ENCODE data around the gene TEX29.

Gene TEX29

DNA sequence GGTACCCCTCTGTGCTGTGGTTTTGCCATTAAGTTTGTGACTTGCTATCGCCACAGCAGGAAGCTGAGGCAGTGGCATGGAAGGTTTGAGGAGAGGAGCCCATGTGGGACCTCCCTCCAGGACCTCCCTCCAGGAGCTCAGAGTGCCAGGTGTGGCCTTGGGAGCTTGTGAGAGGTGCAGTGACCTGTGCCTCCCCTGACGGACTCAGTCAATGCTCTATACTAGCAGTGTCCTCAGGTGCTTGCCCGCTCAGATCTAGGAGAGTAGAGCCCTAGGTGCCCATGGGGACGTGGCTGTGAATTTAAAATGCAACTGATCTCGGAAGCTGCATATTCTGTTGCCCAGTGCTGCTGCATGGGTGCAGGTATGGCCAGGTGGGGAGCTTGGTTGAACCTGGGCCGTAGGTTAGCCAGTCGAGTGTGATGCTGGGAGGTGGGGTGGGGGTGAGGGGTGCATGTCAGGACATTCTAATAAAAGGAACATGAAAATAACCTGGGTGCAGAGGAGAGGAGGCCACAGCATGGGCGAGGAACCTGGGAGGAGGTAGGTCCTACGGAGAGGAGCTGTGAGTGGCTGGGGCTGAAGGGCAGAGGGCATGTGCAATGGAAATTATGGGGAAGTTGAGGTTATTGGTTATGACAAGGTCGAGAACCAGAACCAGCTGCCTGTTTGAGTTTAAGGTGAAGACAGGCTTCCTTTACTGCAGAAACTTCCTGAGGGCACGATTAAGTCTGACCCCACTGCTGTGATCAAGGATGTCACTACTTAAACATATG, 41.6 kb downstream of the TEX29 start:
- TF ChIP-seq, protein P1, sequence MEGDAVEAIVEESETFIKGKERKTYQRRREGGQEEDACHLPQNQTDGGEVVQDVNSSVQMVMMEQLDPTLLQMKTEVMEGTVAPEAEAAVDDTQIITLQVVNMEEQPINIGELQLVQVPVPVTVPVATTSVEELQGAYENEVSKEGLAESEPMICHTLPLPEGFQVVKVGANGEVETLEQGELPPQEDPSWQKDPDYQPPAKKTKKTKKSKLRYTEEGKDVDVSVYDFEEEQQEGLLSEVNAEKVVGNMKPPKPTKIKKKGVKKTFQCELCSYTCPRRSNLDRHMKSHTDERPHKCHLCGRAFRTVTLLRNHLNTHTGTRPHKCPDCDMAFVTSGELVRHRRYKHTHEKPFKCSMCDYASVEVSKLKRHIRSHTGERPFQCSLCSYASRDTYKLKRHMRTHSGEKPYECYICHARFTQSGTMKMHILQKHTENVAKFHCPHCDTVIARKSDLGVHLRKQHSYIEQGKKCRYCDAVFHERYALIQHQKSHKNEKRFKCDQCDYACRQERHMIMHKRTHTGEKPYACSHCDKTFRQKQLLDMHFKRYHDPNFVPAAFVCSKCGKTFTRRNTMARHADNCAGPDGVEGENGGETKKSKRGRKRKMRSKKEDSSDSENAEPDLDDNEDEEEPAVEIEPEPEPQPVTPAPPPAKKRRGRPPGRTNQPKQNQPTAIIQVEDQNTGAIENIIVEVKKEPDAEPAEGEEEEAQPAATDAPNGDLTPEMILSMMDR (IDR thresholded peaks at IDR 0.05; ENCODE audit: low read depth, low read length), result no peak
- H3K4me3 ChIP-seq (ENCODE audit: low read depth, low read length), result no peak overlapping the region

DNA sequence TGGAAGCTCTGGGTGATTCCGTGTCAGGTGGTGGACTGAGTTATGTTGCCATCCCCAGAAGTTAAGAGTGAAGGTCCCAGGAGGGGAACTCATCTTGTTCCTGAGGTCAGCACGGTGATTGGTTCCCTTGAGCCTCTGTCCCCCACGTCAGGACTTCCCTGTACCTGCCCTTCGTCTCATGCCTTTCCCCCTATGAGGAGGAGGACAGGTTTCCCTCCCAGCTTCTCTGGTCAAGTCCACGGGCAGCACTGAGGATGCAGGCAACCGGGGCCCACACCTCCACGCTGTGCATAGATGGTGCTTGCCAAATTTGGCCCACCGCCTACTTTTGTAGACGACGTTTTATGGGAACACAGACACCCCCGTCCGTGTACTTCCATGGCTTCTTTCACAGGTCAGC, 42.7 kb downstream of the TEX29 start:
- no peak overlapping the region for H3K4me3 ChIP-seq (ENCODE audit: low read depth, low read length)
- TF ChIP-seq, protein P1 (IDR thresholded peaks at IDR 0.05; ENCODE audit: low read depth, low read length), result no peak

DNA sequence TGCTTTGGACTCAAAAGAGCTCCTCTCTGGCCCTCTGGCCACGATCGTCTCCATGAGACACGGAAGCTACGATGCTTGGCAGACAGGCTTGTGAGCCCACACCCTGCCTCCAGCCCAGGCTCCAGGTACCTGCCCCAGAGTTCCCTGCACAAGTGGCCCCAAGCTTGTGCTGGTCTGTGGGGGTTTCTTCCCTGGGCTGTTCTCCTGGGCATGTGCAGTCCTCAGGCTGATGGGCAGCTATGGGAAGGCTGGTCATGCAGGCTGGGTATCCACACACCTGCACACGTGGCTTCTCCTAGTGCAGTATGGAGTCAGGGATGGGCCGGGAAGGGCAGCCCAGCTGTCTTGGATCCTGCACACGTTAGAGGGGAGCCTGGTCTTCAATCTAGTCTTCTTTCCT, 43.1 kb downstream of the TEX29 start:
- TF ChIP-seq, protein P1 (IDR thresholded peaks at IDR 0.05; ENCODE audit: low read depth, low read length), result no peak
- no peak overlapping the region for H3K4me3 ChIP-seq (ENCODE audit: low read depth, low read length)

DNA sequence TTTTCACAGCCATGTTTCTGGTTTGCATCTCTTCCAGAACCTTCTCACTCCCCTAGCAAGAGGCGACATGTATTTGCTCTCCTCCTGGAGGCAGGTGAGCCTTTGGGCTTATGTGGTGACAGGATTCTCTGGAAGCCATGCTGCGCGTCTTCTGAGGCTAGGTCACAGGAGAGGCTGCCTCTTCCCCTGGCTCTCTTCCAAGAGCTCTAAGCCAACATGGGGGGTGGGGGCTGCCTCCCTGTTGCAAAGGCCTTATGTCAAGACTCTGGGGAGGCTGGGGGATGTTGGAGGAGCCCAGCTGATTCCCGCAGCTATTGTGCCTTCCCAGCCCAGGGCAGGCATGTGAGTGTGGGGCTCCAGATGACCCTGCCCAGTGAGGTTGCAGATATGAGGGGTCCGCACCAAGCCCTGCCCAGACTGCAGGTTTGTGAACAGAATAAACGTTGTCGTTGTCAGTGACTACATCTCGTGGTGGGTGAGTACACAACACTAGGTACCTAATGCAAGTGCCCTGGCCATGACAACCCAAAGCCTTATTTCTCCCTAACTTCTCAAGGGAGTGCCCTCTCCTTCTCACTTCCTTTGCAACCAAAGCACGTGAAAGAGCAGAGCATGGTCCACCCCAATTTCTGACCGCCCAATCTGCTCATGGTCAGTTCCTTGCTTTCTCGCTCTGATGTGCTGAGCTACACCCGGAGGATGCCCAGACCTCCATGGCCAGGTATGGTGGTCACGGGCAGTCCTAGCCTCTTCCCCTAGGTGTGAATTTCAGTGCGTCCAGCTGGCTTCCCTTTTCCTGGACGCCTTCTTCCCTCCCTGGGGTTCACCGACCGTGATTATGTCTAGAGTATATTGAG, 44.9 kb downstream of the TEX29 start:
- H3K4me3 ChIP-seq (ENCODE audit: low read depth, low read length), result no peak overlapping the region

DNA sequence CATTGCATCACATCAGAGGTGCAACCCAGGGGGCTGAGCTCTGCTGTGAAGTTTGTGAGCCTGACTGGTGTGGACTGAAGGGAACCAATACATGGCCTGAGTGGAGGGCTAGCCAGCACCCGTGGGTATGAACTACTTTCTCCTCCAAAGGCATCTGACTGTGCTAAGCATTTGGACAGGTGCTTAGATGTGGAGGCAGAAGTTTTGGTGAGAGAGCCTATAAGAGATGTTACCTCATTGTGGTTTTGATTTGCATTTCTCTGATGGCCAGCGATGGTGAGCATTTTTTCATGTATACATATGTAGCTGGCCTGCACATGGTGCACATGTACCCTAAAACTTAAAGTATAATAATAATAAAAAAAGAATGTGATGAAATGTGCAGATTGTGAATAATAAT, 46.9 kb downstream of the TEX29 start:
- no peak overlapping the region for H3K4me3 ChIP-seq (ENCODE audit: low read depth, low read length)
- TF ChIP-seq, protein P1 (IDR thresholded peaks at IDR 0.05; ENCODE audit: low read depth, low read length), result no peak

More for the DNA sequence above, 44.9 kb downstream of the TEX29 start:
- TF ChIP-seq, protein P1 (IDR thresholded peaks at IDR 0.05; ENCODE audit: low read depth, low read length), result no peak

DNA sequence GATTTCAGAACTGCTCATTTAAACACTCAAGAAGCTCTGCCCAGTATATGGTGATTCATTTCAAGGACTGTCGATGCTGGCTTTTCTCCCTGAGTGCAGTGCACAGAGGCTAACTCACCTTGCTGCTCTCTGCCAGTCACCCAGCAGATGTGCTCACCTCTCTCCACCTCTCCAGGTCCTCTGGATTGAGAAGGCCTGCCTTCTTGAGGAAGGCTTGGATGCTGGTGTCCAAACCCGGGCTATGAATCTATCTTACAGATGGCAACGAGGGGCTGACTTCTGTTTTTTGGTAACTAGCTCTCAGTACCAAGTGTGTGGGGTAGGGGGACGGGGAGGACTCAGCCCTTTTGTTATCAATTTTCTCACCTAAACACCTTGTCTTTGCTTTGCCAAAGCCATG, 47.6 kb downstream of the TEX29 start:
- H3K4me3 ChIP-seq (ENCODE audit: low read depth, low read length), result no peak overlapping the region

More for the DNA sequence above, 47.6 kb downstream of the TEX29 start:
- TF ChIP-seq, protein P1 (IDR thresholded peaks at IDR 0.05; ENCODE audit: low read depth, low read length), result no peak
